Measurements from ENCODE around the gene GSDME.

The GSDME gene

DNA sequence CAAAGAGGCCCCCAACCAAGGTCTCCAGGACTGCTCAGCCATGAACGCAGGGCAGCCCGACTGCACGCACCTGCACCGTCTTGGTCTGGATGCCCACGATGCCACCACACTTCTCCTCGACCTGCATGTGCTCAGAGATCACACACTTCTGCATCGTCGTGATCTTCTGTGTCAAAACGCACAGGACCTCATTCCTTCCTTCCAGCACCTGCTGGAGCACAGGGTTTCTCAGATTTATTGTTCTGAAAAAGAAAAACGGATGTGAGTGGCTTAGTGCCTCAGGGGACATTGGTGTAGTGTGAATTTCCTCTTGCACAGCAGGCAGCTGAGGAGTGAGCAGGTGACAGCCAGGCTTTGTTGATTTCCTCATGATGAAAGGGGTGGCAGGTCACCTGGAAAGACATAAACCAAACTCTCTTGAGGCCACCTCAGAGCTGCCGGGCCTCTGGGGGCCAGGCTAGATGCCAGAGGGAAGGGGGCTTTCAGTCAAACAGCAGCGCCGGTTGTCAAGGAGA lies 38.2 kb downstream of the GSDME start:
- no peak for DNase-seq

DNA sequence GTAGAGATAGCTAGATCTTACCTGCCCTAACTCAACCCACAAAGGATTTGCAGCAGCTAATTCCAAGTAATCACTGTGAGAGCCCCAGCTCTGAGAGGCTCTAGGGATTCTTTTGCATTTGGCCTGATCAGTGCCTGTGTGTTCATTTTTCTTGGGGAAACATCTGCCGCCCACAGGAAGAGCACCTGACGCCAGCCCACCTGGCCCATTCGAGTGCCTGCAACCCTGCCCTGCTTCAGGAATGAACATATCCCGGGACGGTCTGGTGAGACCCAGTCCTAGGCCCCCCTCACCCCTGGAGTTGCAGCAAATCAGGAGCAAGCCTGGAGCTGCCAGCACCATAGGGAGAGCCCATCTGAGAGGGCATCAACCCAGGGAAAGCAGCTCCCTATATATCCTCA lies 38.8 kb downstream of the GSDME start:
- DNase-seq, result no peak

DNA sequence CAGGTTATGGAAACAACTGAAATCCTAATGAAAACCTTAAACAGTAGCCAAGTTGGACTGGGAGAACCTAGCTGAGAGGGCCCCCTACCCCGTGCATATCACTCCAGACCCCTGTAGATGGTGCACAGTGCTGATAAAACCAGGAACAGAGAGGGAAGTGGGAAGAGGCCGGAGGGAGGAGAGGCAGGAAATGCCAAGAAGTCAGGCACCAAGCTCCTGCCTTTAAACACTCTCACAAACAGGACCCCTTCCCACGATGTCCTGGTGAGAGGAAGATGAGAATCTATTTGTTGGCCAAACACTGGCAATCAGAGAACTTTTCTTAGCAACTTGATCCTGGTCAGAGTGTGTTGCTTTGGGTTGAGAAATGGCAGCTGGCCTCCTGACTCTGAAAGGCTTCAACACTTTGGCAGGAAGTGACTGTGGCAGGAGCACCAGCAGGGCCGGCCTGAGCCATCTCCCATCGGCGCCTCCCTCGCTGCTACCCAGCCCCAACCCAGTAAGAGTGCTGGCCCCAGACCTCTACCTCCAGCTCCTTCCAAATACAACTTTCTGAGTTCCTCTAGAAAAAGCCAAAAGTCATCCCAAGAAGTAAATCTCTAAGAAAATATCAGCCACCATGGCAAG lies 39.5 kb downstream of the GSDME start:
- no peak for DNase-seq

DNA sequence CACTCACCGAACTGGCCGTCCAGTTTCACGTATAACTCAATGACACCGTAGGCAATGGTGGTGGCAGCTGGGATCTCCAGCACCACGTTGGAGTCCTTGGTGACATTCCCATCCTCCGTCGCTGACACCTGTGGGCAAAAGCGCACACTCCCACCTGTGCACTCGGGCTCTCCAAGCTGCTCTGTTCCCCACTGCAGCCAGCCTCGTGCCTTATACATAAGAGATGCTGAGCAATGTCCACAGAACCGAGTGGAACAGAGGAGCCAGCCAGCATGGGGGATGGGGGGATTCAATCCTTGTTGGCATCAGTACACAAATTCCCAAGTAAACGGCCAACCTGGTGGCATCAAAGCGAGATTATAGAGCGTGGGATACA lies 40.0 kb downstream of the GSDME start:
- no peak for DNase-seq

DNA sequence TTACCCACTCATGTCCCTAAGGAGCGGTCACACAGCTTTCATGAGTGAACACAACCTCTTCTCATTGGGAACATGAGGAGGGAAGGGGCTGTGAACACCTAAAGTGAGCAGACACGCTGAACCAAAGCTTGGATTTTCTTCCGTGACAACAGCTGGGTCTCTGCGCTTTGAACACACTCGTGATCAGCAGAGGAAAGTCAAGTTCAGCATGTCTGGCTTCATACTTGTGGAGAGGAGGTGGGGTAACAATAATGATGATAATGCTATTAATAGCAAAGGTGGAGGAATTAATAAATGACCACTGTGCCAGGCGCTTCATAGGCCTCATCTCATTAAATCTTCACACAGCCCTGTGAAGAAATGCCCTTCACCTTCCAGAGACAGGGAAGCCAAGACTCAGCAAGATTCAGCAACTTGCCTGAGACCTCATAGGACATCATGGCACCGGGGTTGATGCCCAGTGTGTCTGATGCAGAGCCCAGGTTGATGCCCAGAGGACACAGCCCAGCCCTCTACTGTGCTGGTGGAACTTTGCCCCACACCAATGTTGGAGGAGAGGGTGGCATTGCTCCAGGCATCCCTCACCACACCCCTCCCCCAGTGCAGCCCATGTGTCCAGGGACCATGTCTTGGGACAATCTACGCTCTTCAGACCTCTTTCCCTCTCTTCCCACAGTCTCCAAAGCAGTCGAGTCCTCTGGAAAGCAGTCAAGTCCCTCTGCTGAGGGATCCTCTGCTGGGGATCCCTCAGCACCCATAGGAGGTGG lies 40.6 kb downstream of the GSDME start:
- DNase-seq, result no peak

DNA sequence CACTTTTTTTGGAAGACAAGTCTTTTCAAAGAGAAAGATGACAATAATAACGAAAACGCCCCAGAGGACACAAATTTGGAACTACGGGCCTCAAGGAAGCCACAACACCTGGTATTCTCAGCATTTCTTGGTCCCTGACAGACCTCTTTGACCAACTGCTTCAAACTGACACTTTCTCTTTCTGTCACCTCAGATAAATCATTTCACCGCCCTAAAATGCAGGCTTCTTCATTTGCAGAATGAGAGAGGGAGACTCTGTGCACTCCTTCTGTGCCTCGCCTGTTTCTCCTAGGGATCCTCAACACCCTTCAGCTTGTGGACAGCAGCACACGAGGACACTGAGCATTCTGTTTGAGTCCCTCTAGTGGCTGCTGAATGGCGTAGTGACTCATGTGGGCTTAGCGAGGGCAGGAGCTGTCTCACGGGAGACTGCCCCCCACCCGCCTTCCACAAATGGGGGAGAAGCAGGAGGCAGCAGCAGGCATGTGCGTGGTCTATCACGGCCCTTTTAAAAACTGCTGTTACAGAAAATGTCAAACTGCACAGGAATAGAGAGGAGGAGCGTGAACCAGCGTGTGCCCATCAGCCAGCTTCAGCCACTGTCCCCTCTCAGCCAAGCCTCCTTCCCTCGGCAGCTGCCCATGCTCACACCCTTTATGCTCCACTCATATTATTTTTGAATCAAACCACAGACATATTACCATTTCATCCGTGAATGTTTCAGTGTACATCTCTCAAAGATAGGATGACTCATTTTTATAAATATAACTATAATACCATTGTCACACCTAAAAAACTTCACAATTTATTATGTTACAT lies 41.4 kb downstream of the GSDME start:
- no peak for DNase-seq

DNA sequence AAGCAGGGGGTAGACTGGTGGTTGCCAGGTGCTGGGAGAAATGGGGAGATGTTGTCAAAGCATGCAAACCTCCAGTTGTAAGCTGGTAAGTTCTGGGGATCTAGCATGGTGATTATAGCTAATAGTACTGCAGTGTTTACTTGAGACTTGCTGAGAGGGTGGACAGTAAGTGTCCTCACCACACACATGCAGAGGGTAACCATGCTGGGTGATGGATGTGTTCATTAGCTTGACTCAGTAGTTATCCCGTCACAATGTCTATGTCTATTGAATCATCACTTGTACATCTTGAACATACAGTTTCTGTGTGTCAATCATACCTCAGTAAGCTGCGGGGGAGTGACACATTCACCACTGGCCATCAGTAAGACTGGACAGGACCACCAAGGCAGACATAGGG lies 42.1 kb downstream of the GSDME start:
- DNase-seq, result no peak

DNA sequence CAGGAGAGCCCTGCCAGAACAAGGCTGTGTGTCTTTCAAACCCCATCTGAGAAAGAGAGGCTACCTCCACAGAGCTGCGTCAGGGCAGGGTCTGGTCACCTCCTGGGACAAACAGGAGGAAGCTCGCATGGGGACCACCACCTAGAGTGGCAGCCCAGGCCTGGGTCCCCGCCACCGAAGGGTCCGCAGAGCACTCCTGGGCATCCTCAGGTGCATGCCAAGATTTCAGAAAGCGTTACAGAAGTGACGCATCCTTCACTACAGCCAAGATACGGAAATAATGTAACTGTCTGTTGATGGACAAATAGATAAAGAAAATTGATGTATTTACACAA lies 42.6 kb downstream of the GSDME start:
- DNase-seq, result no peak

DNA sequence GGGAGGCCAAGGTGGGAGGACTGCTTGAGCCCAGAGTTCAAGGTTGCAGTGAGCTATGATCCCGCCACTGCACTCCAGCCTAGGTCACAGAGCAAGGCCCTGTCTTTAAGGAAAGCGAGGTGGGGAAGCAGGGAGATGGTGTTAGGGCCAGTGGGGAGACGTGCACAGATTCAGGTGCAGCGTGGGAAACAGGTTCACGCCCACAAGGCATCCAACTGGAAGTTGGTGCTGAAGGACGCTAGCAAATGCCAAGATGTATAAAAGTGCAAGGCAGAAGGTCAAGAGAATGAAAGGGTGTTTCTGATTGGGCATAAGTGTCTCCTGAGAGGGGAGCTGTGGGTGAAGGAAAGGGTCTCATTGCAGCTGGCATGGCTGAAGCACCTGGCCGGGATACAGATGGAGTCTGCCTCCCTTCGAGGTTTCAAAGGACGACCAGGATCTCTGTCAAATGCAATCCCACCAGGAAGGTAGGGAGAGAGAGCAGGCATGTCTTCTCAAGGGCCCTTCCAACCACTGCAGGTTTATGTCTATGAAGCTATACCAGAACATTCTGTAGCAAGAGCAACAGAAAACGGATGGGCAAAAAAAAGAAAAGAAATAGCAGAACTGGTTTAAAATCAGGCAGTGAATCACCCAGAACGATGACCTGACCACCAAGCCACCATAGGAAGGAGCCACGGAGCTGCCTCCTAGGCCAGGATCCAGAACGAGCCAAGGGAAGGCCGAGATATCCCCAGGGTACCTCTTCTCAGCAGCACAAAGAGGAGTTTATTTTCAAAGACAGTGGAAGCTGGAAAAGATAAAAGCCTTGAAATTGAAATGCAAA lies 43.2 kb downstream of the GSDME start:
- no peak for DNase-seq

DNA sequence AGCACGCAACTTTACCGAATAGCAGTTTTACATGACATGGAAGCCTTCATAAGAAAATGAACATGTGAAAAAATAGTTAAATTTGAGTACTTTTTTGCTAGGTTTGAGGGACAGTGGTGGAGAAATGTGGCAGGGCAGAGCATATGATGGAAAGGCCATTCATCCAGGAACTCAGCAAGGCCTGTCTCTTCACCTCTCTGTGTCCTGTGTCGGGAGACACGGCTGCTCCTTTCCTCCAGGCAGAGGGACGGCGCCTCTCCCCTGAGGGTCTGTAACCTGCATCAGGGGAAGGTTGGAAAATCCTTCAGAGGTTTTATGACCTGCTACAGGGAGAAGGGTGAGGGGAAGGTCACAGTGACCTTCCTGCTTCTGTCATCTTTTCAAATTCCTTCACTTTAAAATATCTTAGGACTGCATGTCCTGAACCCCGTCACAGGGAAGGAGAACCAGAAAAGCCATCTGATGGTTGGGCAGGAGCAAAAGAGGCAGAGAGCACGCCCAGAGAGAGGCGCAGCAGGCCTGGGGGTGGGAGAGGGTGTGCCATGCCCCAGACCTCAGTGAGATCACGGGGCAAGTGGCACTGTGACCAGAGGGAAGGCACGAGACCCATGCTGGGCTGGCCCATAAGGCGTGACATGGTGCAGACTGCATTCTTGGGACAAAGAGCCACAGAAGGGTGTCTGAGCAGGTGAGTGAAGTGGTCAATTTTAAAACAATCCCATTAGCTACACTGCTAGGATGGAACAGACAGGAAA lies 44.0 kb downstream of the GSDME start:
- DNase-seq, result no peak

DNA sequence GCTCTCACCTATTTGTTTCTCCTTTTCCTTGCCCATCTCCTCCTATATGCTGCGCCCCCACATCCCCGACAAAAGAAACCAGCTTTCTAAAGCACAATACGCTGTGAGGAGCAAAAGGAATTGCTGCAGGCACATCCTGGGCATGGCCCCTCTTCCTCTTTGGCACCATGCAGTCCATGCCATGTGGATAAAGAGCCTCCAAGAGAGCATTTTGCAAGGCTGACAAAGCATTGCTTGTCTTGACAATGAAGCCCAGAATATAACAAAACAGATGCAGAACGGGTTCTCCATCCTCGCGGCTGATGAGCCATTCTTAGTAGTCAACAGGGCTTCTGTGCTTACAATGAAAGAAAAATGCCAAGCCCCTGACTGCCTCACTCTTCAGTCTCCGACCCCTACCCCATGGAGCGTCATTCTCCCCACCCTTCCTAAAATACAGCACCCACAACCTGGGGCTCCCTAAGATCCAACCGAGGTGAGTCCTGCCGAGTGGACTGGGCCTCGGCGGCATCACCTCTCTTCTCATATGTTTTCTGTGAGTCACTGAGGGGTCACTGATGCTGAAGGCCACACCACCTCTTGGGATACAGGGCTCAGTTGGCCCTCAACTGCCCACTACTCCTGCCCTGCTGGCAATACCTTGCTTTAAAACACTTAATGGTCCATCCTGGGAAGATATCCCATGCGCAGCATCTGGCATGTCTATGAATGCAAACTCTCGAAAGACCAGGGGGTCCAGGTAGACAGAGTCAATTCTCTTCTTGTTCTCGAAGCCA lies 47.5 kb downstream of the GSDME start:
- no peak for DNase-seq

DNA sequence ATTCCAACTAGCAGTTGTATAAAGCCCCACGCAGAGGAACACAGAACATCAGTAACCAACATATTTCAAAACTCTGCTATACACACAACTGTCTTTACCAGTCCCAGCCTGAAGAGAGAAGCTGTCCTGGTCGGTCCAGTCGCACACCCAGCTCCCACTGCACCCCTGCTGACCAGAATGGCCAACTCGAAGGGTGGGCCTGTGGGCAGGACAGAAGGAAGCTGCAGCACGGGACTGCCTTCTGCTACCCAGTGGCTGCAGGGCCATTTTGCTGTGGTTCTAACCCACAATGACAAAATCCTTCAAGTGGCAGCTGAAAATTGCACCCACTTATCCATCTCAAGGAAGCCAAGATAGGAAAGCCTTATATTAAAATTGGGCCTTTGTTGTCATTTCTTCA lies 48.2 kb downstream of the GSDME start:
- no peak for DNase-seq

DNA sequence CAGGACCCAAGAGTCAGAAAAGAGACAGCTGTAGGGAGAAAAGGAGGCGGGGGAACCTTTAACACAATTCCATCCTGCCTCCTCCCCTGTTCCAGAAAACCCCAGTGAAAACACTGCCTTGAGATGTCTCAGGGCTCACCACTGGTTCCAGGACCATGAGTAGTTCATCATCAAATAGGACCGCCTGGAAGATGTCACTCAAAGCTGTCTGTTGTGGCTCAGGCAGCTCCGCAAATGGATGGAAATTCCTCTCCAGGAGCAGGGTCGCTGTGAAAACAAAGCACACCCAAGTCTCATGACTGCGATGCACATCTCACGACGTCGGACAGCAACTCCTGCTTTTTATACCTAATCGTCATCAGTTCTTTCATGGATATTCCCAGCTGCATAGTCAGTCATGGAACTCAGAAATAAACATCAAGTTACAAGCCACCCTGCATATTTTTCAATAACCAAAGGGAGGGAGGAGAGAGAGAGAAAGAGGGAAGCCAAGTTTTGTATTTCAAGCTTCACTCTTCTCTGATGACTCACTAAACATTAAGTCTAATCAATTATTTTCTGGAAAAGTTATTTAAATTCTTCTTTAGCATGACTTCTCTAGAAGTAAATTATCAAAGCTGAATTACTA lies 49.2 kb downstream of the GSDME start:
- DNase-seq, result no peak

DNA sequence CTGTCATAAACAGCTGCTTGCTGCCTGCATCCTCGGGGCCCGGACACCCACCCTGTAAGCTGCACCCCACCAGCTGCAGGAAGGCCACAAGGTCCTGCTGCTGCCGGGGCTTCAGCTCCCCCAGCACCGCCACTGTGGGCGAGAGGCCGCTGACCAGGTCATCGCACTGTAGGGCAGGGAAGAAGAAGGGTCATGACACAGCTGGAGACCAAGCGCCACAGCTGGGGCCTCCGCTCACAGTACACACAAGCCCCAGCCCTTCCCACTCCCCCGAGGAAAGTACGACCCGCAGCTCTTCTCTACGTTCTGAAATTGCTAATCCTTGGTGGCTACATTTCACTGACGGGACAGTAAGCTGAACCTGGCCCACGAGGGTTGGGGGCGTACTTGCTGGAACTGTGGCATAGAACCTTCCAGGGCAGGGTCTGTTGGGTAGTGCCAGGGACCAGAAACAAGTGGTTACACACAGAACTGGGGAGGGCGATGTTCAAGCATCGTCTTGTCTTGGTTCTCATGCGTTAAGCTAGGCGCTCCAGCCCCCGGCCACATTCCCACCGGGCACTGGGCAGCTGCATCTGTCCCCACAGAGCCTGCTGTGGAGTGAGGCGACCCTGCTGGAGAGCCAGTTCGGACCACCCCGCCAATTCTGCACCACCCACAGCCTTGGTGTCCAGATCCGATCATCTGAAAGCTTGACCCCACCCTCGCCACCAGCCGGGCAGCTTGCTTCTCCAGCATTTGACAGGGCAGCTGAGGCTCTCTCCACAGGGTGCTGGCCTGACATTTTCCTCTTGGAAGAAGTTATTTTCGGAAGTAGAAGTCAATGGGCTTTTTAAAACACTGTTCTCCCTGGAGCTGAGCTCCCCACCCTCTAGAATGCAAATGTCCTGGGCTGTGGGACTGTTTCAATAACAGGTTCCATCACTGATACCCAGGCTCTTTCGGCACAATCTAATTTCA lies 50.8 kb downstream of the GSDME start:
- no peak for DNase-seq

DNA sequence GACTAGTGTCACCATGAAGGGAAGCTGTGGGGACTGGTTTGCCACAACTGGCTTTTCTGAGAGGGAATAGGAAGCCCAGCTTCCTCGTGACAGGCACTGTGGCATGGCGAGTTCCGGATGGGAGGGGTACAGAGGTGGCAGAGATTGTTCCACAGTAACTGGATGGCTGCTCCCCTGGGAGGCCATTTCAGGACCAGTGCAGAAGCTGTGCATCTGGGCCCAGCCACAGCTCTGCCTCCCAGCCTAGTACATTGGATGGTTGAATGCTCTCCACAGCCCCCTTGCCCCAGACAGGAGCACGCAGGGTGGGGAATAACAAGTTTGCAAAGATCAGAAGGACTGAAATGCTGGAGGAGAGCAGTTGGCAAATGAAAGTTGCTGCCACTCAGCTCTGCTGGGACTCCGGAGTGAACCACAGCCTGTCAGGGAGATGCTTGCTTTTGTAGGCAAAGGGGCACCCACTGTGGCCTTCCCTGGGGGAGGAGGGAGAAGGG lies 51.8 kb downstream of the GSDME start:
- no peak for DNase-seq

DNA sequence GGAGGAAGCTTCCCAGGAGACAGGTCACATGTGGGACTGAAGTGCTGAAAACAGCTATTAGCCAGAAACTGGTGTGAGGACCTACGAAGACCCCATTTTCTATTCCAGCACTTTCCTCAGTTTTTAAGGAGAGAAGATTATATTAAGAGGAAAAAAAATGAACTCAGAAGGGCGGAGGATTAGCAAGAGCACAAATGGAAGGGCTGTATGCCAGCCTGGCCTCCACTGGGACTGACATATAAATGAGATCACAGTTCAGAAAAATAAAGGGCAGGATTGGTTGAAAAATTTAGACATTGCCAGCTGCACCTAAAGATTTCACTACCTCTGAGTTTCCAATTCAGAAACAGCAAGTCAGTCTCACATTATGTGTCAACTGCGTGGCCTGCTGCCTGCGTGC lies 53.0 kb downstream of the GSDME start:
- DNase-seq, result no peak

DNA sequence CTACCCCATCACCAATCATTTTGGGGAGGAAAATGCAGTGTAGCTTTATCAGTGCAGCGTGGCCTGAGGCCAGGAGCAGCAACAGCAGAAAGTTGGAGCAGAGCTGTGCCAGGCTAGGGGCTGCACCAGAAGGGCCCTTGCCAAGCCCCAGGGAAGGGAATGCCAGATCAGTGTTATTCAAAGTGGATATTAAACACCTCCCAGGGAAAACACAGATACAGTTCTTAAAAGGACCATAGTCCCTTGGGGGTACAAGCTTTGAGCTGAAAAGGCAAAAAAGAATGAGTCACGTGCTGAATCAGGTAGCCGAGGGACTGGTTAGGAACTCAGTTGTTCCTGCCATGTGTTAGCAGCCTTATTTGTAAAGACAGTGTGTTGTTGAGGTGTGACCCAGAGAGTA lies 54.0 kb downstream of the GSDME start:
- no peak for DNase-seq

DNA sequence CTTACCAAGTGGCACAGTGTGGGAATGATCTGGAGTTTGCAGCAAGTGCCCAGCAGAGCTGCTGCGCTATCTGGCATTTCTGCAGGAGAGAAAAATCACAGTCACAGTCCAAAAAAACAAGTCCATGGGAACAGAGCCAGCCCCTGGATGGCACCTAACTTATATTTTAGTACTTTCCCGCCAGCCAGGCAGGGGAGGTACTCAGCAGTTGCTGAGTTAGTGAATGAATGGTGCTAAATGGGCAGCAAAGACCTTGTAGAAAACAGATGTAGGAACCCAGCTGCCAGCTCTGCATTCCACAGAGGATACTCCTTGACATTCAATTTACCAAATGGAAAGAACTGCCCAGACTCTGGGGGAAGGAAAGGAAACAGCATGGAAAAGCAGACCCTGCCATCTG lies 54.5 kb downstream of the GSDME start:
- DNase-seq, result no peak
